ENCODE measurements around the gene SORCS1. TPM values are rescaled to one million over a fixed set of nuclear protein-coding genes. Genes with fewer than 3 reads are reported as not detected.
"Not testable (repeated sequence)": the region's sequence is repeated elsewhere in the genome, so short reads cannot be mapped to it uniquely, and the experiment has no call there.

SORCS1 gene
- total RNA-seq, 2 donors from 2014 or later: not detected

GRCh38 chr10:107054469-107055156 lies 109.9 kb downstream of the SORCS1 start:
- Mint-ChIP-seq H3K27ac (no peak overlapping the region), H3K36me3 (no peaks in the 10 kb centered on the region), H3K4me1 (ENCODE audit: low read depth in 2 of 2) (no peaks in the 10 kb centered on the region), H3K4me3 (no peak overlapping the region), H3K27me3 (peaks cover 11 to 22% of the 10 kb centered on the region in 2 donors), H3K9me3 (no peaks in the 10 kb centered on the region)
- DNase-seq (ENCODE audit: low spot score) (no peak), ATAC-seq (no peak)

- no peak for DNase-seq (ENCODE audit: low spot score)
- Mint-ChIP-seq H3K36me3 (no peaks in the 10 kb centered on the region), H3K27ac (no peak overlapping the region), H3K4me1 (ENCODE audit: low read depth in 2 of 2) (no peaks in the 10 kb centered on the region), H3K9me3 (no peaks in the 10 kb centered on the region), H3K4me3 (no peak overlapping the region), H3K27me3 (peaks cover 15 to 22% of the 10 kb centered on the region in 2 donors)
- no peak for ATAC-seq
Observed at GRCh38 chr10:107051769-107052168, 112.7 kb downstream of the SORCS1 start.

- Mint-ChIP-seq H3K4me3 (no peak overlapping the region), H3K27ac (no peak overlapping the region), H3K27me3 (peaks cover 0 to under 1% of the 10 kb centered on the region in 2 donors), H3K4me1 (ENCODE audit: low read depth in 2 of 2) (no peaks in the 10 kb centered on the region), H3K9me3 (no peaks in the 10 kb centered on the region), H3K36me3 (no peaks in the 10 kb centered on the region)
- ATAC-seq: no peak
- DNase-seq (ENCODE audit: low spot score): no peak
Observed at GRCh38 chr10:107043461-107043860, 121.0 kb downstream of the SORCS1 start.

- Mint-ChIP-seq H3K9me3 (no peaks in the 10 kb centered on the region), H3K4me3 (no peak overlapping the region), H3K27me3 (peaks cover 10 to 18% of the 10 kb centered on the region in 2 donors), H3K27ac (no peak overlapping the region), H3K36me3 (no peaks in the 10 kb centered on the region), H3K4me1 (ENCODE audit: low read depth in 2 of 2) (peaks cover 0 to 2% of the 10 kb centered on the region in 2 donors)
- ATAC-seq (no peak), DNase-seq (ENCODE audit: low spot score) (no peak)
Observed at GRCh38 chr10:107037192-107038122, 127.0 kb downstream of the SORCS1 start.

GRCh38 chr10:107033799-107034422 lies 130.6 kb downstream of the SORCS1 start:
- H3K27me3 Mint-ChIP-seq: peaks cover 20 to 34% of the 10 kb centered on the region in 2 donors
- no peaks in the 10 kb centered on the region for H3K36me3 Mint-ChIP-seq
- ATAC-seq: no peak
- peaks cover 0 to 2% of the 10 kb centered on the region in 2 donors for H3K4me1 Mint-ChIP-seq (ENCODE audit: low read depth in 2 of 2)
- H3K4me3 Mint-ChIP-seq: no peak overlapping the region
- no peaks in the 10 kb centered on the region for H3K9me3 Mint-ChIP-seq
- DNase-seq (ENCODE audit: low spot score): no peak
- no peak overlapping the region for H3K27ac Mint-ChIP-seq

GRCh38 chr10:107032700-107033401 lies 131.7 kb downstream of the SORCS1 start:
- peaks cover 6 to 9% of the 10 kb centered on the region in 2 donors for H3K4me1 Mint-ChIP-seq (ENCODE audit: low read depth in 2 of 2)
- no peaks in the 10 kb centered on the region for H3K36me3 Mint-ChIP-seq
- ATAC-seq (no peak), DNase-seq (ENCODE audit: low spot score) (no peak)
- H3K27me3 Mint-ChIP-seq: peaks cover 20 to 34% of the 10 kb centered on the region in 2 donors
- no peak overlapping the region for H3K27ac Mint-ChIP-seq
- H3K4me3 Mint-ChIP-seq: no peak overlapping the region
- H3K9me3 Mint-ChIP-seq: no peaks in the 10 kb centered on the region

GRCh38 chr10:107031931-107032699 lies 132.4 kb downstream of the SORCS1 start:
- Mint-ChIP-seq H3K4me3 (no peak overlapping the region), H3K36me3 (no peaks in the 10 kb centered on the region), H3K4me1 (ENCODE audit: low read depth in 2 of 2) (peaks cover 8 to 12% of the 10 kb centered on the region in 2 donors), H3K9me3 (no peaks in the 10 kb centered on the region), H3K27me3 (peaks cover 24 to 34% of the 10 kb centered on the region in 2 donors), H3K27ac (no peak overlapping the region)
- ATAC-seq: no peak
- DNase-seq (ENCODE audit: low spot score): no peak

GRCh38 chr10:107028236-107028635 lies 136.3 kb downstream of the SORCS1 start:
- no peak for ATAC-seq
- no peak overlapping the region for H3K27ac Mint-ChIP-seq
- DNase-seq (ENCODE audit: low spot score): no peak
- no peak overlapping the region for H3K4me3 Mint-ChIP-seq
- H3K36me3 Mint-ChIP-seq: no peaks in the 10 kb centered on the region
- H3K9me3 Mint-ChIP-seq: no peaks in the 10 kb centered on the region
- H3K27me3 Mint-ChIP-seq: peaks cover 26 to 27% of the 10 kb centered on the region in 2 donors
- peaks cover 8 to 12% of the 10 kb centered on the region in 2 donors for H3K4me1 Mint-ChIP-seq (ENCODE audit: low read depth in 2 of 2)

- DNase-seq (ENCODE audit: low spot score) (no peak), ATAC-seq (no peak)
- Mint-ChIP-seq H3K4me3 (no peak overlapping the region), H3K27ac (no peak overlapping the region), H3K4me1 (ENCODE audit: low read depth in 2 of 2) (peaks cover 8 to 12% of the 10 kb centered on the region in 2 donors), H3K36me3 (no peaks in the 10 kb centered on the region), H3K27me3 (peaks cover 18 to 19% of the 10 kb centered on the region in 2 donors), H3K9me3 (no peaks in the 10 kb centered on the region)
Observed at GRCh38 chr10:107025676-107026075, 138.8 kb downstream of the SORCS1 start.

GRCh38 chr10:107024033-107024432 lies 140.5 kb downstream of the SORCS1 start:
- Mint-ChIP-seq H3K4me1 (ENCODE audit: low read depth in 2 of 2) (peaks cover 8 to 12% of the 10 kb centered on the region in 2 donors), H3K27me3 (peaks cover 12 to 15% of the 10 kb centered on the region in 2 donors)
- DNase-seq (ENCODE audit: low spot score); H3K27ac Mint-ChIP-seq; H3K36me3 Mint-ChIP-seq; ATAC-seq; H3K9me3 Mint-ChIP-seq; H3K4me3 Mint-ChIP-seq: not testable (repeated sequence)

GRCh38 chr10:107022600-107023354 lies 141.7 kb downstream of the SORCS1 start:
- H3K36me3 Mint-ChIP-seq: no peaks in the 10 kb centered on the region
- ATAC-seq (no peak), DNase-seq (ENCODE audit: low spot score) (no peak)
- H3K4me3 Mint-ChIP-seq: no peak overlapping the region
- no peaks in the 10 kb centered on the region for H3K9me3 Mint-ChIP-seq
- H3K27ac Mint-ChIP-seq: no peak overlapping the region
- peaks cover 1 to 3% of the 10 kb centered on the region in 2 donors for H3K4me1 Mint-ChIP-seq (ENCODE audit: low read depth in 2 of 2)
- peaks cover 12 to 15% of the 10 kb centered on the region in 2 donors for H3K27me3 Mint-ChIP-seq

GRCh38 chr10:107019154-107019553 lies 145.4 kb downstream of the SORCS1 start:
- Mint-ChIP-seq H3K27me3 (peaks cover 4 to 12% of the 10 kb centered on the region in 2 donors), H3K4me3 (no peak overlapping the region), H3K4me1 (ENCODE audit: low read depth in 2 of 2) (no peaks in the 10 kb centered on the region), H3K27ac (no peak overlapping the region), H3K9me3 (no peaks in the 10 kb centered on the region), H3K36me3 (no peaks in the 10 kb centered on the region)
- DNase-seq (ENCODE audit: low spot score): no peak
- ATAC-seq: no peak

Data from natural killer cell treated with Interleukin-12 subunit alpha and Interleukin-12 subunit beta and Interleukin-15 and Interleukin-18, amount 100 ng/mL, for 72 hours (primary cell).